ENCODE results near the gene PCDHGB6.
"Not testable (repeated sequence)": the region's sequence is repeated elsewhere in the genome, so short reads cannot be mapped to it uniquely, and the experiment has no call there.

DNA sequence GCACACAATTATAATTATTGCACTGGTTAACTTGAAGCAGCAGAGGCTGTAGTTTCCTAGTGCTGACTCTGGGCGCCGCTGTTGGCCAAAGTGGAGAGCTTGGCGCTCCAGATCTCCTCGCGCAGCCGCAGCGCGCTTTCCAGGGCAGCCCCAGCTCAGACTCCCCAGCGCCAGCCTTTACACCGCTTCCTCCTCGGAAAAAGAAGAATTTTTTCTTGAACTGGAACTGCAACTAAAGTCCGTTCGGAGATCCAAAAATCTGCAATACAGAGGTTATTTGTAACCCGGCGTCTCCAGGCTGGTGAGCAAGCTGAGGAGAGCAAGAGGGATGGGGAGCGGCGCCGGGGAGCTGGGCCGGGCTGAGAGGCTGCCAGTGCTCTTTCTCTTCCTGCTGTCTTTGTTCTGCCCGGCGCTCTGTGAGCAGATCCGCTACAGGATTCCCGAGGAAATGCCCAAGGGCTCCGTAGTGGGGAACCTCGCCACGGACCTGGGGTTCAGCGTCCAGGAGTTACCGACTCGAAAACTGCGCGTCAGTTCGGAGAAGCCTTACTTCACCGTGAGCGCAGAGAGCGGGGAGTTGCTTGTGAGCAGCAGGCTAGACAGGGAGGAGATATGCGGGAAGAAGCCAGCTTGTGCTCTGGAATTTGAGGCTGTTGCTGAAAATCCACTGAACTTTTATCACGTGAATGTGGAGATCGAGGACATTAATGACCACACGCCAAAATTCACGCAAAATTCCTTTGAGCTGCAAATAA is 20.1 kb upstream of the PCDHGB6 start, which contains the start of gene PCDHGB4:
- TF ChIP-seq, protein P1, sequence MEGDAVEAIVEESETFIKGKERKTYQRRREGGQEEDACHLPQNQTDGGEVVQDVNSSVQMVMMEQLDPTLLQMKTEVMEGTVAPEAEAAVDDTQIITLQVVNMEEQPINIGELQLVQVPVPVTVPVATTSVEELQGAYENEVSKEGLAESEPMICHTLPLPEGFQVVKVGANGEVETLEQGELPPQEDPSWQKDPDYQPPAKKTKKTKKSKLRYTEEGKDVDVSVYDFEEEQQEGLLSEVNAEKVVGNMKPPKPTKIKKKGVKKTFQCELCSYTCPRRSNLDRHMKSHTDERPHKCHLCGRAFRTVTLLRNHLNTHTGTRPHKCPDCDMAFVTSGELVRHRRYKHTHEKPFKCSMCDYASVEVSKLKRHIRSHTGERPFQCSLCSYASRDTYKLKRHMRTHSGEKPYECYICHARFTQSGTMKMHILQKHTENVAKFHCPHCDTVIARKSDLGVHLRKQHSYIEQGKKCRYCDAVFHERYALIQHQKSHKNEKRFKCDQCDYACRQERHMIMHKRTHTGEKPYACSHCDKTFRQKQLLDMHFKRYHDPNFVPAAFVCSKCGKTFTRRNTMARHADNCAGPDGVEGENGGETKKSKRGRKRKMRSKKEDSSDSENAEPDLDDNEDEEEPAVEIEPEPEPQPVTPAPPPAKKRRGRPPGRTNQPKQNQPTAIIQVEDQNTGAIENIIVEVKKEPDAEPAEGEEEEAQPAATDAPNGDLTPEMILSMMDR (IDR thresholded peaks at IDR 0.05; ENCODE audit: poor library complexity), result peak; percentile 62
- TF ChIP-seq EZH2phosphoT487 (IDR thresholded peaks at IDR 0.05; ENCODE audit: low read depth, severe bottlenecking, unreplicated experiment); EZH2 (IDR thresholded peaks at IDR 0.05; ENCODE audit: borderline replicate concordance): not testable (repeated sequence)
